Measurements from ENCODE around the gene MAPKBP1. TPM values are rescaled to one million over a fixed set of nuclear protein-coding genes. Genes with fewer than 3 reads are reported as not detected.

Gene MAPKBP1
- polyA plus RNA-seq, 3 donors: 0.76 to 8.6 (median 1.1) TPM

- no peak overlapping the region for H3K4me3 Mint-ChIP-seq
- no peaks in the 10 kb centered on the region for H4K20me1 ChIP-seq (ENCODE audit: insufficient read depth, low read length)
- no peak overlapping the region for H3K4me3 ChIP-seq (replicated peaks in 1 of 3; ENCODE audit: low read depth in 2 of 3, low read length in 3 of 3)
- DNase-seq: no peak
- peaks cover 0 to 2% (median 0%) of the 10 kb centered on the region in 3 donors for H3K27me3 Mint-ChIP-seq (ENCODE audit: low read depth in 3 of 3)
- no peaks in the 10 kb centered on the region for H3K9me3 ChIP-seq (replicated peaks in 1 of 2; ENCODE audit: control insufficient read depth in 1 of 2, insufficient read depth in 1 of 2, low read length in 2 of 2)
- no peak overlapping the region for H2AFZ ChIP-seq (ENCODE audit: insufficient read depth, low read depth, low read length, poor library complexity, severe bottlenecking)
- H3K79me2 ChIP-seq (ENCODE audit: insufficient read depth, low read length): no peaks in the 10 kb centered on the region
- intact Hi-C loops (cut with micrococcal nuclease): no loop called here
- 79% methylated on average over 8 of the region's 10 CpGs for WGBS (ENCODE audit: insufficient coverage)
- H3K27ac Mint-ChIP-seq: no peak overlapping the region
- H3K4me2 ChIP-seq (replicated peaks; ENCODE audit: extremely low read depth, low read length, poor library complexity, severe bottlenecking): no peak overlapping the region
- no peak overlapping the region for H3K9ac ChIP-seq (ENCODE audit: insufficient read depth, low read length, poor library complexity, severe bottlenecking)
- peaks cover 6% of the 10 kb centered on the region for H3K4me1 Mint-ChIP-seq
- H3K27me3 ChIP-seq (ENCODE audit: control insufficient read depth in 2 of 2, insufficient read depth in 2 of 2, low read length in 2 of 2): no peaks in the 10 kb centered on the region
- peaks cover 0 to 1% (median 0%) of the 10 kb centered on the region in 7 donors for H3K9me3 Mint-ChIP-seq
- H3K4me1 ChIP-seq (ENCODE audit: control insufficient read depth in 1 of 2, insufficient read depth in 2 of 2, low read length in 2 of 2): no peaks in the 10 kb centered on the region
- no peak overlapping the region for H3K27ac ChIP-seq (ENCODE audit: low read depth in 1 of 2, low read length in 2 of 2)
- peaks cover 3 to 19% of the 10 kb centered on the region in 2 donors for H3K36me3 ChIP-seq (replicated peaks in 1 of 2; ENCODE audit: control insufficient read depth in 1 of 2, insufficient read depth in 2 of 2, low read length in 2 of 2)
- no peak for TF ChIP-seq CTCF (IDR thresholded peaks at IDR 0.05)
- peaks cover 17 to 27% of the 10 kb centered on the region in 2 donors for H3K36me3 Mint-ChIP-seq
These were observed 21.9 kb downstream of the MAPKBP1 start for GRCh38 chr15:41795996-41796856.

- H3K4me2 ChIP-seq (replicated peaks; ENCODE audit: extremely low read depth, low read length, poor library complexity, severe bottlenecking): no peak overlapping the region
- DNase-seq: no peak
- H3K9ac ChIP-seq (ENCODE audit: insufficient read depth, low read length, poor library complexity, severe bottlenecking): no peak overlapping the region
- H3K4me3 Mint-ChIP-seq: no peak overlapping the region
- no peak for TF ChIP-seq CTCF (IDR thresholded peaks at IDR 0.05)
- H3K9me3 Mint-ChIP-seq: peaks cover 0 to 1% (median 0%) of the 10 kb centered on the region in 7 donors
- H2AFZ ChIP-seq (ENCODE audit: insufficient read depth, low read depth, low read length, poor library complexity, severe bottlenecking): no peak overlapping the region
- WGBS (ENCODE audit: insufficient coverage): no CpG with 5 or more reads among the region's 8 CpGs
- H3K4me3 ChIP-seq (replicated peaks in 1 of 3; ENCODE audit: low read depth in 2 of 3, low read length in 3 of 3): no peak overlapping the region
- H3K36me3 Mint-ChIP-seq: peaks cover 18 to 28% of the 10 kb centered on the region in 2 donors
- H3K9me3 ChIP-seq (replicated peaks in 1 of 2; ENCODE audit: control insufficient read depth in 1 of 2, insufficient read depth in 1 of 2, low read length in 2 of 2): no peaks in the 10 kb centered on the region
- H3K4me1 ChIP-seq (ENCODE audit: control insufficient read depth in 1 of 2, insufficient read depth in 2 of 2, low read length in 2 of 2): no peaks in the 10 kb centered on the region
- peaks cover 3% of the 10 kb centered on the region for H3K4me1 Mint-ChIP-seq
- no peaks in the 10 kb centered on the region for H4K20me1 ChIP-seq (ENCODE audit: insufficient read depth, low read length)
- peak overlapping the region in 1 of 7 donors; percentile 9 for H3K27ac Mint-ChIP-seq
- H3K79me2 ChIP-seq (ENCODE audit: insufficient read depth, low read length): no peaks in the 10 kb centered on the region
- H3K27me3 Mint-ChIP-seq (ENCODE audit: low read depth in 3 of 3): peaks cover 0 to 2% (median 0%) of the 10 kb centered on the region in 3 donors
- no peak overlapping the region for H3K27ac ChIP-seq (ENCODE audit: low read depth in 1 of 2, low read length in 2 of 2)
- no peaks in the 10 kb centered on the region for H3K27me3 ChIP-seq (ENCODE audit: control insufficient read depth in 2 of 2, insufficient read depth in 2 of 2, low read length in 2 of 2)
- peaks cover 5 to 26% of the 10 kb centered on the region in 2 donors for H3K36me3 ChIP-seq (replicated peaks in 1 of 2; ENCODE audit: control insufficient read depth in 1 of 2, insufficient read depth in 2 of 2, low read length in 2 of 2)
- intact Hi-C loops (cut with micrococcal nuclease): no loop called here
These were observed 23.1 kb downstream of the MAPKBP1 start for GRCh38 chr15:41797201-41797944.

Data from CD14-positive monocyte (primary cell).